NCI-H1092 (cell line): Measurements from ENCODE around the gene ITPKA.
A peak's percentile ranks its signal among the peaks of the same experiment; 100 is the strongest.

ENCODE experiments used
- DNase-seq: peaks from one replicate; lab custom pipeline; 2025; lab: John Stamatoyannopoulos, UW

The ITPKA gene

GRCh38 chr15:41490355-41490754 lies 3.3 kb upstream of the ITPKA start:
- DNase-seq, result no peak

GRCh38 chr15:41491889-41492288 lies 1.8 kb upstream of the ITPKA start:
- no peak for DNase-seq

GRCh38 chr15:41492597-41493204 lies 973 bp upstream of the ITPKA start:
- no peak for DNase-seq

GRCh38 chr15:41493902-41494189 lies 172 bp downstream of the ITPKA start:
- no peak for DNase-seq

- peak; percentile 14 for DNase-seq
Observed at GRCh38 chr15:41494190-41494921, 682 bp downstream of the ITPKA start.

- no peak for DNase-seq
Observed at GRCh38 chr15:41494922-41495735, 1.5 kb downstream of the ITPKA start.

- DNase-seq, result no peak
Observed at GRCh38 chr15:41495736-41496599, 2.3 kb downstream of the ITPKA start.

- DNase-seq, result no peak
Observed at GRCh38 chr15:41498657-41499056, 5.0 kb downstream of the ITPKA start.

GRCh38 chr15:41499109-41499851 lies 5.6 kb downstream of the ITPKA start:
- no peak for DNase-seq

GRCh38 chr15:41501191-41501917 lies 7.7 kb downstream of the ITPKA start:
- no peak for DNase-seq

- no peak for DNase-seq
Observed at GRCh38 chr15:41501931-41502794, 8.5 kb downstream of the ITPKA start.

- DNase-seq, result no peak
Observed at GRCh38 chr15:41502795-41503668, 9.4 kb downstream of the ITPKA start.

GRCh38 chr15:41503669-41504010 lies 10.0 kb downstream of the ITPKA start:
- no peak for DNase-seq

- no peak for DNase-seq
Observed at GRCh38 chr15:41504751-41505492, 11.2 kb downstream of the ITPKA start.

- no peak for DNase-seq
Observed at GRCh38 chr15:41505776-41506175, 12.1 kb downstream of the ITPKA start.

- DNase-seq, result no peak
Observed at GRCh38 chr15:41506796-41507341, 13.2 kb downstream of the ITPKA start.

- DNase-seq, result no peak
Observed at GRCh38 chr15:41507820-41508290, 14.2 kb downstream of the ITPKA start.

GRCh38 chr15:41510728-41511127 lies 17.1 kb downstream of the ITPKA start:
- DNase-seq, result no peak
